Measurements from ENCODE around the gene SIPA1L2.

SIPA1L2 gene, protein sequence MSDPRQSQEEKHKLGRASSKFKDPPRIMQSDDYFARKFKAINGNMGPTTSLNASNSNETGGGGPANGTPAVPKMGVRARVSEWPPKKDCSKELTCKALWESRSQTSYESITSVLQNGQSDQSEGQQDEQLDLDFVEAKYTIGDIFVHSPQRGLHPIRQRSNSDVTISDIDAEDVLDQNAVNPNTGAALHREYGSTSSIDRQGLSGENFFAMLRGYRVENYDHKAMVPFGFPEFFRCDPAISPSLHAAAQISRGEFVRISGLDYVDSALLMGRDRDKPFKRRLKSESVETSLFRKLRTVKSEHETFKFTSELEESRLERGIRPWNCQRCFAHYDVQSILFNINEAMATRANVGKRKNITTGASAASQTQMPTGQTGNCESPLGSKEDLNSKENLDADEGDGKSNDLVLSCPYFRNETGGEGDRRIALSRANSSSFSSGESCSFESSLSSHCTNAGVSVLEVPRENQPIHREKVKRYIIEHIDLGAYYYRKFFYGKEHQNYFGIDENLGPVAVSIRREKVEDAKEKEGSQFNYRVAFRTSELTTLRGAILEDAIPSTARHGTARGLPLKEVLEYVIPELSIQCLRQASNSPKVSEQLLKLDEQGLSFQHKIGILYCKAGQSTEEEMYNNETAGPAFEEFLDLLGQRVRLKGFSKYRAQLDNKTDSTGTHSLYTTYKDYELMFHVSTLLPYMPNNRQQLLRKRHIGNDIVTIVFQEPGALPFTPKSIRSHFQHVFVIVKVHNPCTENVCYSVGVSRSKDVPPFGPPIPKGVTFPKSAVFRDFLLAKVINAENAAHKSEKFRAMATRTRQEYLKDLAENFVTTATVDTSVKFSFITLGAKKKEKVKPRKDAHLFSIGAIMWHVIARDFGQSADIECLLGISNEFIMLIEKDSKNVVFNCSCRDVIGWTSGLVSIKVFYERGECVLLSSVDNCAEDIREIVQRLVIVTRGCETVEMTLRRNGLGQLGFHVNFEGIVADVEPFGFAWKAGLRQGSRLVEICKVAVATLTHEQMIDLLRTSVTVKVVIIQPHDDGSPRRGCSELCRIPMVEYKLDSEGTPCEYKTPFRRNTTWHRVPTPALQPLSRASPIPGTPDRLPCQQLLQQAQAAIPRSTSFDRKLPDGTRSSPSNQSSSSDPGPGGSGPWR (N-terminal part only)

GRCh38 chr1:232630047-232630893, at the start of gene SIPA1L2:
TSS of gene SIPA1L2 (minus strand) at chr1:232630133. CDS start at chr1:232515339, 114,794 bp downstream.
- peak; percentile 100 for DNase-seq (ENCODE audit: low spot score)

DNA sequence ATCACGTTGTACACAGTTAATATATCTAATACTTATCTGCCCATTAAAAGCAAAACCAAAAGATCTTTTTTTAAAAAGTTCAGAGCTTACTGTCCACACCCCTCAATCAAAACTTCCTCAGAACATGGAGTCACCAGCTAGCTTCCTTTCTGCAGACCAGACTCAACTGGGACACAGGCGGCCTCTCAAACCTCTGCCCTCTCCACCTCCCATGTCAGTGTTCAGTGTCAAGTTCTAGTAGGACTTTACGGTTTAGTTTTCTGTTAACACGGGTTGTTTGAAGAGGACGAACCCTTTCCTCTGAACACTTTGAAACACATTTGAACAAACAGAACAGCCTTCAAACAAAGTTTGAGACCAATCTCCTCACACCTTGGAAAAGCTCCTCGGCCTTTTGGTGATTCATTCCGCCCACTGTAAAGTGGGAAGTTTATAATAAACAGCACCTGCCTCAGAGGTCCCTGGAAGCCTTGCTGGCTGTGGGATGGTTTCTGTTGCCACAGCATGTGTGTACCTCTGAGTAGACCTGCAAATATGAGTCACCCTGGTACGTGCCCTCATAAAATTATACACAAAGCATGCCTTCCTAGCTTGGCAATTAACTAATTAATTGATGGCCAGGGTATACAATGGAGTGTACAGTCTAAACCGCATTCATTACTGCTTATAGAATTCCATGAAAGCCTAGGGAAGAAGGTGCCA, 48.4 kb upstream of the SIPA1L2 start:
- no peak for DNase-seq (ENCODE audit: low spot score)

DNA sequence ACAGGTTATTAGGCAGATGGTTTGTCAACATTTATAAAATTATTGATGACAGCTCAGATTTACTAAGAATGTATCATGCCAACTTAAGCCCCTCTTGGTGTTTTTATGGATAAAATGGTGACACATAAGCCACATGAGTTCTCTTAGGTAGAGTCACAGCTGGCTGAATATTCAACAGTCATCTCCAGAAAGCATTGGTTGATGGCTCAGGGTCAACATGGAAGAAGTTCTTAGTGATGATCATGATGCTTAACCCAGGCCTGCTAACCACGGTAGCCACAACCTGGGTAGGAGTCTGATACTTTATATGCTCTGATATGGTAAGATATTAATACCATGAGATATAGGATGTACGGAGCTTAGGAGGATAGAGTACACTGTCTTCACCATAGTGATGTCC, 46.4 kb upstream of the SIPA1L2 start:
- no peak for DNase-seq (ENCODE audit: low spot score)

- DNase-seq (ENCODE audit: low spot score) = no peak
These were observed 46.0 kb upstream of the SIPA1L2 start for GRCh38 chr1:232675898-232676297.

DNA sequence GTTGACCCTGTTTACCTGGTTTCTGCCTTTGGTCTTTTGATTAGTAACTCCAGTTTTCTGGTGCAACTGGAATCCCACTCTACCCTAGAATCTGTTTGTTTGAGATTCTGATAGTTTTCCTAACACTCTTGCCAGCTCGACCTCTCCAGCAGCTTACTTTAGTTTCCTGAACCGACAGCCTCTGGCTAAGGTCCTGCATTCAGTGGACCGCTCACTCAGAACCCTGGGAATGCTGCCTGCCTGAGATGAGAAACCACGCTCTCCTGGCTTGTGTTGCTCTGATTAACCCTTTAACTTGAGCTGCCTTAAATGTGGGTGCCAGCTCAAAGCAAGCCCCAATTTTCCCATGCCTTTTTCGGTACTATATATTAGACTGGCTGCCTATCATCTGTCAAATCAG, 45.3 kb upstream of the SIPA1L2 start:
- no peak for DNase-seq (ENCODE audit: low spot score)

GRCh38 chr1:232673256-232673655, 43.3 kb upstream of the SIPA1L2 start:
- DNase-seq (ENCODE audit: low spot score) = no peak

DNA sequence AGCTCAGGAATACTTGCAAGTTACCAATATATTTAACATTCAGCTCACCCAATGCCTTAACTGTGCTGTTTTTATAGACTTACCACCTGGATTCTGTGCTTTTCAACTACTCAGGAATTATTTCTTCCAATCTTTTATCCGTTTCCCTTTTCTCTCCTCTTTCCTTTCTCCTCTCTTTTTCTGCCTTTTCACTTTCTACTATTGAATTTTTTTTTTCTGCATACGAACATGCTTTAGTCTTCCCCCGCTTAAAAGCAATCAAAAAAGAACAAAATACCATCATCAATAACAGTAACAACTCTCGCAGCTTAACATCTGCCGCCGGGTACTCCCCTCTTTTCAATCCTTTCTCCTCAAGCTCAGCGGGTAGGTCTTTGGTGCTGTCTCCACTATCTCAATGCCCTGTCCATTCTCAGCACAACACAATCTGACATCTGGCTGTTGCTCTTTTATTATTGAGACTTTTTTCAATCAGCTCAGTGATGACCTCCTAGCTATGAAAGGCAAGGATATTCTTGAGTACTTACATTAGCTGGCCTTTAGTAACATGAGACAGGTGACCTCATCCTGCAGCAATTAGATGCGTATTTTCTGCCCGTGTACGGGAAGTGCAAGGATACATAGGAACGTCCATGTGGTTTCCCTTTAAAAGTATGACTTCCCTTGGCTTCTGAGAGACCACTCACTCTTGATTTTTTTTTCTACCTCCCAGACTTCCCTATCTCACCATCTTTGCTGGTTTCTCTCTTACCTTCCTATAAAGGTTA, 40.2 kb upstream of the SIPA1L2 start:
- no peak for DNase-seq (ENCODE audit: low spot score)

- no peak for DNase-seq (ENCODE audit: low spot score)
These were observed 37.8 kb upstream of the SIPA1L2 start for GRCh38 chr1:232667778-232668165.

DNA sequence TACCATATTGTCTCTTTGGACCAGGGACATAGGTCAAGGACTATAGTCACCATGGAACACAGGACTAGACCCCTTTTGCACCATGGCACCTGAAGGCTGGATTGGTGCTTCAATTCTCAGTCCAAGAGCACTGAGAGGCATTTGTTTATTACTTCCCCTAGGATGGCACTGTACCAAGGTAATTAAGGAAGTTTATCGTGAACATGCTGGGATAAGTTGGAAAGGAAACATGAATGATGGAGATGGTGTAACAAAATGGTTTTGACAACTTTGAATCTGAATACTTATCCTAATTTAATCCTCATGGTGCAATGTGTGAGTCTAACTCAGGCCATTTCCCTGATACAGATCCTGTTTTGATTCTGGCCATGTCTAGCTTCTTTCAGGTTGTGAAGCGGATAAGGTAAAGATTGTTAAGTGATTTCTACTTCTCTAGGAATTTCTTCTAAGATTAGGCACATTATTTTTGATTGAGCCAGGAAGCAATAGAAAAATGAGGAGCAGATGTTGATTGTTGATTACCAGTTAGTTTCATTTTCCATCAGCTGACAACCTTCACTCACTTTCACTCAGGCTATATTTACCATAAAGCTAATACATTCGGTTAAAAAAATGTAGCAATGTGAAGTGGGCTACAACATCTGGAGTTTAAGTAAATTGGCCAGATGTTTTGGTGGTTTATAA, 37.3 kb upstream of the SIPA1L2 start:
- DNase-seq (ENCODE audit: low spot score) = no peak

GRCh38 chr1:232664844-232665777, 35.2 kb upstream of the SIPA1L2 start:
- DNase-seq (ENCODE audit: low spot score) = no peak

DNA sequence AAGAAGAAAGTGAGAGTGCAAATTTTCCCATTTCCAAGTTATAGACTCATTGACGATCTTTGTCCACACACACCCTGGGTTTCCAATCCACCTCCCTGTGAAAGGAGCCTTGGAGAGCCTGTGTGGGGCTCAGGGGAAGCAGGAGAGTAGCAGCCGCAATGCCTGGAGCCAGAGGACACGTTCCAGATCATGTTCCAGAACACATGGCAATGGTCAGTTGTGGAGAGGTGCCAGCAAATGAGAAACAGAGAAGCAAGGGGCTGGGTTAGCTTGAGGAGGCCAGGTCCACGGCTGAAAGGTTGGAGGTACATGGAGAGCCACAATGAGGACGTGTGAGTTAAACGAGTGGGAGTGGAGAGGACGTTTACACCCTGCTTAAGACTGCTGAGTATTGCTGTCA, 33.0 kb upstream of the SIPA1L2 start:
- no peak for DNase-seq (ENCODE audit: low spot score)

GRCh38 chr1:232658386-232658785, 28.5 kb upstream of the SIPA1L2 start:
- DNase-seq (ENCODE audit: low spot score) = no peak

DNA sequence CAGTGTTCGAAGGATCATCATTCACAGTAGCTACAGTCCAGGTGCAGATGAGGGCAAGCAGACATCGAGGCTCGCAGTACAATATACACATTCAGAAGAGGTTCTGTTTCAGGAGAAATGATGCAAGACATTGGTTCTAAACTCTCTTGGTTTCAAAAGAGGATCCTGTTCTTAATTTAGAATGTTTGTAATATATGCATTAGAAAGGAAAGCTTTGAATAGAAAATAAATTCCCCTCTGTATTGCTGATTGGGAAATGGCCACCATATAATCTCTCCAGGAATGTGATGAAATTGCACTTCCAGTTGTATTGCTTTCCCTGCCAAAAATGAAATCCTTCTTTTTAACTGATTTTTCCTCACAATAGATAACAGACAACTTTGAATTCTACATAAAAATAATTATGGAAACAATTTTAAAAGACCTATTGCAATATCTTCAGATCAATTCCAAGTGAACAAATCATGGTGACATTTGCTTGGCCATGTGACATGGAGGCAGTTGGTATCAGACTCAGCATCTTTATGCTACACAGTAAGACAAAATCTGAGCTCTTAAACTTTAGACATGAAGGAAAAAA, 27.6 kb upstream of the SIPA1L2 start:
- DNase-seq (ENCODE audit: low spot score) = no peak

- DNase-seq (ENCODE audit: low spot score) = no peak
These were observed 25.8 kb upstream of the SIPA1L2 start for GRCh38 chr1:232655746-232656085.

DNA sequence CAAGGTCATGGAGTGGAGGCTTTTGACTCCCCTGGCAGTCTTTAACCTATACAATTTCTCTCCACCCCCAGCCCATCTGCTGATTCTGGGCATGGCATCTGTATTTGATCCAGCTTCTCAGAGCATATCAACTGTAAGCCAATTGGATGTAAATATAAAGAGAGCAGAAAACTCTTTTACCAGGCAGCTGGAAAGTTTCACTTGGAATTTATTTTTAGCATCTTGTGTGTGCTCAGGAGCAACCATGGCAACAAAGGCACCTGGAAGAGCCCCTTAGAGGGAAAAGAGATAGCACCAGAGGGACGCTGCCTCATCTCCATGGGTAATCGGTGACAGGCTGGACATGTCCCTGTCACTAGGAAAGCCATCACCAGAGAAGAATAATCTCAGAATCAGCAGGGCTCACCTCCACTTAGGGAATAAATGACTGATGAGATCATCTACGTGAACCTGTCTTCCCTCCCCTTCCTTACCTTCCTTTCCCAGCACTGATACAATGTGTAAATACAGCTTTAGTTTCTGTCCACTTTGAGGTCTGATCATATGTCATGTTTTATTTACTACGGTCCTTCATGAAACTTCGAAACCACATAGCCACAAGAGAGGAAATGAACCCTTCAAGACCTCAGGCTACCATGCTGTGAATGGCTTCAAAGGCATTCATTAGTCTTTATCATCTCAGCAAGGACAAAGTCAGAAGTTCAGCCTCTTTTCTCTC, 25.3 kb upstream of the SIPA1L2 start:
- DNase-seq (ENCODE audit: low spot score) = no peak

DNA sequence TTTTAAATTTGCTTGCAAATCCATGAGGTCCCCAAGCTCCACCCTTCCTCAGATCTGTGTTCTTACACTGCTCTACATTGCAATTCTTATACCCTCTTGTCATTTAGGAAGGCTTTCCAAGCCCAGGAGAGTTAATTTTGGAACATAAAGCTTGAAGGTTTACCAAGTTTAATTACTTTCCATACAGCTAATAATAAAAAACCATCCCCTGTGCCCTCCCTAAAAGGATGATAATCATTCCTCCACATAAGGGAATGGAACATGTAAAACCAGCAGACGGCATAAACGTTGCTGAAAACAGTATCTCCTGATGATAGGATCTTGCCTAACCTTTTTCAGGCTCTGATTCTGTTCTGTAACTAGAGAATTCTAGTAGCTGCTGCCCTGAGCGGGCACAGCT, 23.9 kb upstream of the SIPA1L2 start:
- DNase-seq (ENCODE audit: low spot score) = no peak

GRCh38 chr1:232650845-232651244, 20.9 kb upstream of the SIPA1L2 start:
- no peak for DNase-seq (ENCODE audit: low spot score)

GRCh38 chr1:232650418-232650817, 20.5 kb upstream of the SIPA1L2 start:
- DNase-seq (ENCODE audit: low spot score) = no peak
